ENCODE measurements around the gene RPTOR.

Gene RPTOR

GRCh38 chr17:80645706-80646325 lies 101.2 kb downstream of the RPTOR start:
- DNase-seq, result no peak

GRCh38 chr17:80646328-80646727 lies 101.7 kb downstream of the RPTOR start:
- DNase-seq, result peak; percentile 19

GRCh38 chr17:80647746-80648145 lies 103.1 kb downstream of the RPTOR start:
- no peak for DNase-seq

GRCh38 chr17:80649200-80649644 lies 104.6 kb downstream of the RPTOR start:
- DNase-seq, result no peak

DNA sequence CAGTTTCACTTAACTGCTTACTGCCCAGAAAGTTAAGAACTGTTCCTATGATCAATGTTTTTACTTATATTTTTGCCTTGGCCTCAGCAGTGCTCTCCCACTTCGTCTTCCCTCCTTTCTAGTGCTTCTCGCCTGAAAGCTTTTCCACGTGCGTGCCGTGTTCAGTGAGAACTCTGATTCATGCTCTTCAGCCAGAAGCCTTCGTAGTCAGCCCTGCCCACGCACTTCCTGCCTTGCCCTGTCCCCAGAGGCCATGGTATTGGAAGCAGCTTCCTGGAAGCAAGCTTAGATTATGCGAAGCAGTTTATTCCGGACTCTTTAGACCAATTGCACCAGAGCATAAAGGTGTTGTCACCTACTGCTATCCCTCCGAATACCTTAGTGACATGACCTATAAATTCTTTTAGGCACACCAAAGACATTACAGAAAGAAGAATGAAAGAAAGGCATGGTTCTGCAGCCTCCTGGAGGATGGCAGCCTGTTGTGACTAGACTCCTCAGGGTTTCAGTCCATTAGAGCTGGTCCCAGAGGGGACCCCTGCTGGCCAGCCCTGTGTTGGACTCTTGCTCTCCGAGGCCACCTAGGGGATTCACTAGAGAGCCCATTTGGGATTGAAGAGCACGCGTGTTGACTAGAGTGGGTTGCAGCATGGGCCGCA lies 105.2 kb downstream of the RPTOR start:
- no peak for DNase-seq

GRCh38 chr17:80650331-80650672 lies 105.7 kb downstream of the RPTOR start:
- DNase-seq, result no peak

DNA sequence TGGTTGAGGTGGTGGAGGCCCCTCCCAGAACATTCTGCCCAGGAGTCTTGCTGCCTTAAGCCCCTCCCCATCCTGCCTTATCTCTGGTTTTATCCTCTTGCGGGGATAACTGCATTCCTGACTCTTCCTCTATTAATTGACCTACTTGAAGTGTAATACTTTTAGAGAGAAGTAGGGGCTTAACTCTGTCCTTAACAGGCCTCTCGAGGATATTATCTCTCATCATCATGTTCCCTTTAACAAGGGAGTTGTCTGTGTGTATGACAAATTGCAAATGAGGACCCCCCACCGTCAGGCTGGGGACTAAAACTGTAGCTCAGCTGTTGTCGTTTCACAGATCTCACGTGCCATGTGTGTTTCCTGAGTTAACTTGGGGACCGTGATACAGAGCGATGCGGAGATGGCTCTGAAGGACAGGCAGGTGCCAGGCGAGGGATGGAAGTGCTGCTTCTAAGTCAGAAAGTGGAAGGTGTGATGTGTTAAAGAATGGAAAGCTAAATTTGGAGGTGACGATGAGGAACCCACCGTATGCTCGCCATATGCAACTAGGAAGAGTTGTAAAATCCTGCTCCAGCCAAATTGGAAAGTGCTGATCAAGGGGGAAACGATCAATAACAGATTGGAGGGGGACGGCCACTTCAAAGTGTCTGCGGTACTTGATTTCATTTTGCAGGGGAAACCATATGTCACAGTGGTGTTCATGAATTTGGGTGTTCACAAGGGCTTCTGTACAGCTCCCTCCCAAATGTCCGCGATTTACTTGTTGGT lies 106.3 kb downstream of the RPTOR start:
- DNase-seq, result no peak

DNA sequence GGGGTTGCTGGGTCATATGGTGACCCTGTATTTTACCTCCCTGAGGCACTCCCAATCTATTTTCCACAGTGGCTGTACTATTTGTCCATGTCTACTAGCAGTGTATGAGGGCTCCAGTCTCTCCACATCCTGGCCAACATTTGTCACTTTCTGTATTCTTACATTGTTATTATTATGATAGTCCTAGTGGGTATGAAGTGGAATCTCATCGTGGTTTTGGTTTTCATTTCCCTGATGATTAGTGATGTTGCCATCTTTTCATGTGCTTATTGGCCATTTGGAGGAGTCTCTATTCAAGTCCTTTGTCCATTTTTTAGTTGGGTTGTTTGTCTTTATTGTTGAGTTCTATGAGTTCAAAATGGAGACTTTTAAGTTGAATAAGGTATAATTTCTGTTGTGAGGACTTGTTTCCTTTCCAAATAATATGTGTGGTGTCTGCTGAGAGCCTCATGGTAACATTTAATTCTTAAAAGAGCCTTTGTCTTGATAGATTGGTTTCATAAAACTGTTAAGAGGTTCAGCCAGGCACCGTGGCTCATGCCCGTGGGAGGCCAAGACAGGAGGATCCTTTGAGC lies 108.2 kb downstream of the RPTOR start:
- no peak for DNase-seq

DNA sequence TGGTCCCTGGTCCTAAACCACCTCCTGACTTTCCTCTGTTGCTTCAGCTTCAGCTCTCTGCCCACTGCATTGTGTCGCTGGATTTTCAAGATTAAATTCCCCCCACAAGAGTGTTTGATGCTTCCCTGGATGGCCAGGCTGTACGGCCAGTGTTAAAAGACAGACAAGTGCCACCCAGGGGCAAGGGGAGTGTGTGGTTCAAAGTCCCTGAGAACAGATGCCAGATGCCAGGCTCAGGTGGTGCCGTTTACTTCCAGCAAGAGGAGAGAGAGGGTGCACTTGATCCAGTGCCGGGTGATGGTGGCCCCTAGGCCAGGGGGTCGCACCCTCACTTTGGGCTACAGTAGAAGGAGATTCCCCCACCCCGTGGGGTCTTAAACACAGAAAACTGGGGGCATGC lies 109.2 kb downstream of the RPTOR start:
- no peak for DNase-seq

GRCh38 chr17:80655608-80656007 lies 111.0 kb downstream of the RPTOR start:
- no peak for DNase-seq

DNA sequence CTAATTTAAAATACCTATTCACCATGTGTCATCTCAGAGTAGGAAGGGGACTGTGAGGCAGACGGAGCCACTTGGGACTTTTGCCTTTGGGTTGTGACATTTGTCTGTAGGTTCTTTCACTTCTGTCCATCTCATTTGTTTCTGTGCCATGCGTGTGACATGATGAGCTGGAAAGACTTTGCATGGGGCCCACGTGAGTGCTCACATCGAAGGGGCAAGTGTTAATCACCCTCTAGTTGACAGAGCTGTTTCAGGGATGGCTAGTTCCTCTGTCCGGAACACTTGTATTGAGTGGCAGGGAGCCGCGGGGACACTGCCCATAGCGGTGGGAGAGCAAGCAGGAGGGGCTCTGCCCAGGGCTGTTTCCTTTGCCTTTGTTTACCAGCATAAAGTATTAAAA lies 112.0 kb downstream of the RPTOR start:
- no peak for DNase-seq

GRCh38 chr17:80657561-80657960 lies 112.9 kb downstream of the RPTOR start:
- DNase-seq, result no peak

DNA sequence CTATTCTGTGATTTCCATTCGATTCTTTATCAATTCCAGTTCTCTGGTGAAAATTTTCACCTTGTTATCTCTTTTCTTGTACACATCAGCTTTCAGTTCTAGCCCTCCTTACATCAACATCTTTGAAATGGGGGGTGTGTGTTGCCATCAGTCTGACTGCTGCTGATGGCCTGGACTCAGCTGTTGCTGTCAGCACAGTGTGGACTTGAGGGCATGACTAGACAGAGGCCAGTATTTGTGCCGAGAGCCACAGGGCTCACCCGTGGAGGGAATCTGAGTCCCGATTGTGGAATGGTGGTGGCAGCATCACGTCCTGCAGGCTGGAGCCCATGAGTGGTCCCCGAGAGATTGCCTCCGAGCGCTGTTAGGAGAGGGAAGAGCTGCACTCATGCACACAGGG lies 114.2 kb downstream of the RPTOR start:
- DNase-seq, result no peak

DNA sequence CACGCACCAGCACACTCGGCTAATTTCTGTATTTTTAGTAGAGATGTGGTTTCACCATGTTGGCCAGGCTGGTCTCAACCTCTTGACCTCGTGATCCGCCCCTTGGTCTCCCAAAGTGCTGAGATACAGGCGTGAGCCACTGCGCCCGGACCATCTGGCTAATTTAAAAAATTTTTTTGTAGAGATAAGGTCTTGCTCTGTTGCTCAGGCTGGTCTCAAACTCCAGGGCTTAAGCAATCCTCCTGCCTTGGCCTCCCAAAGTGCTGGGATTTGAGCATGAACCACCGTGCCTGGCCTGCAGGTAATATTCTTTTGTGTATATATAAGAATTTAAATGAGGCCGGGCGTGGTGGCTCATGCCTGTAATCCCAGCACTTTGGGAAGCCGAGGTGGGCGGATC lies 115.0 kb downstream of the RPTOR start:
- DNase-seq, result no peak

- DNase-seq, result no peak
Observed at GRCh38 chr17:80660527-80661198, 116.0 kb downstream of the RPTOR start.

DNA sequence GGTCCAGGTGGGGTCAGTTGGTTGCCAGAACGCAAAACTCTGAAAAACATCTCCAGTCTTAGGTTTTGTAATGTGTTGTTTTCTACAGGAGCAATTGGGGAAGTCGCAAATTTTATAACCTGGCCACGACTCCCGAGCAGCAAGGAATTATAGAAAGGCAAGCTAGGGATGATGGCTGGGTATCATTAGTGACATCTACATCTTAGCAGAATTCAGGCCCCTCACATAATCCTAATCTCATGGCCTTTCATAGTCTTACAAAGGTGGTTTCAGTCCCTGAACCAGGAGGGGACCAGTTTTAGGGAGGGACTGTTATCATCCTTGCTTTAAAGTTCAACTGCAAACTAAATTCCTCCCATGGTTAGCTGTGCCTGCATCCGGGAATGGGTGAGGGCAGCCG lies 117.9 kb downstream of the RPTOR start:
- no peak for DNase-seq

GRCh38 chr17:80663781-80664206 lies 119.2 kb downstream of the RPTOR start:
- peak; percentile 48 for DNase-seq

DNA sequence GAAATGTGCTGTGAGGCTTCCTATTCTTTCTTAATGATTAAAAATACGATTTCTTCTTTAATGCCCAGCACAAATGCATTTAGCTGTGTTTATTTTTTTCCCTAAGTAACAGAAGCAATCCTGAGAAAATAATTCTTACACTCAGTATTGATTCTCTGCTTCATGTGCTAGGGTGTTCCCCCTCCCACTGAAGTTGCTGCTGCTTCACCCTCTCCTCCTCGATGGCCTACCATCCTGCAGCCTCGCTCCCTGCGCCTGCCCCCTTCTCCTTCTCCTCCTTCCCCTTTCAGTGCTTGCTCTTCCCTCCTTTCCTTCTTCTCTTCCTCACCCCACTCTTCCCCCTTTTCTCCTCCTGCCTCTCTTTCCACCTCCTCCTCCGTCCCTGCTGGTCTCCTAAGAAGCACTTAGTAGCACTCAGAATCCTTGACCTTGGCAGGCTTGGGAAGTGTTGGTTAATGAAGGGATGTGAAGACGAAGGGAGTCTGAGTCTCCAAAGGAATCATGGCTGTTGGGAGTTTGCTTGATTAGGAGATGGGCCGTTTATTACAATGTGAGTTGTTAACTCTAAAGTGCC lies 119.7 kb downstream of the RPTOR start:
- peak; percentile 48 for DNase-seq

DNA sequence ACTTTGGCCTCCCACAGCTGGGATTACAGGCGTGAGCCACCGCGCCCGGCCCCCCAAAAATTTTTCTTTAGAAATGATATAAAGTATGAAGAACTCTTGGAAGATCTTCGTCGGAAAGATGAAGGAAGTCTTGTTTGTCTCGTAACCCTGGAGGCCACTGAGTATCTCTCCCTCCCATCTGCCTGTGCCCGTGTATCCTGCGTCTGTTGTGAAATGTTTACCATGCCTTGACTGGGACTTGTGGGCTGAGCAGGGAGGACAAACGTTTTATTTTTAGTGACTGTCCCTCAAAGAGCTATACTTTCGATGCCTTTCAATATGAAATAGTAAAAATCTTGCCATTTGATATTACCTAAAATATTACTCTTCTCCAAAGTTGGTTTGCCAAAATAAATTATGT lies 121.2 kb downstream of the RPTOR start:
- no peak for DNase-seq

DNA sequence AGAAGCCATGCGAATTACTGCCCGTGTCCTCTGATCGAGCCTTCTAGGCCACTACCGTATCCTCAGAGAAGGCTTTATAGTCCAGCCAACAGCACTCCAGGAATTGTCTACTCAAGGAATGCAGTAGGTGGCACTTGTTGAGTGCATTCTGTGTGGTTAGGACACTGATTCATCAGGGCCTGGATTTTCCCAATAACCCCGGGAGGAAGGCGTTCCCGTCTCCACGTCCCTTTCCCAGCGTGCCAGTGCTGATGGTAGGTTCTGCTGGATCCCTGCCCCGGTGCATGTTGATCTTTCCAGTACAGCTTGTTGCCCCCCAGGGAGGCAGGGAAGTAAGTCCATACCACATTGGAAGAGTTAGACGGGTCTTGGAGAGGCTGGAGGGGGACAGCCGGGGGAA lies 122.2 kb downstream of the RPTOR start:
- no peak for DNase-seq

GRCh38 chr17:80667462-80668277 lies 123.0 kb downstream of the RPTOR start:
- DNase-seq, result no peak

Measured in NCI-H2227 treated with DMSO at 0.1 percent for 48 hours (cell line).